ENCODE measurements around the gene LONP2. TPM values are rescaled to one million over a fixed set of nuclear protein-coding genes. Genes with fewer than 3 reads are reported as not detected.

LONP2 gene
- polyA plus RNA-seq, 3 donors, result 67.7 to 80.0 (median 78.2) TPM

DNA sequence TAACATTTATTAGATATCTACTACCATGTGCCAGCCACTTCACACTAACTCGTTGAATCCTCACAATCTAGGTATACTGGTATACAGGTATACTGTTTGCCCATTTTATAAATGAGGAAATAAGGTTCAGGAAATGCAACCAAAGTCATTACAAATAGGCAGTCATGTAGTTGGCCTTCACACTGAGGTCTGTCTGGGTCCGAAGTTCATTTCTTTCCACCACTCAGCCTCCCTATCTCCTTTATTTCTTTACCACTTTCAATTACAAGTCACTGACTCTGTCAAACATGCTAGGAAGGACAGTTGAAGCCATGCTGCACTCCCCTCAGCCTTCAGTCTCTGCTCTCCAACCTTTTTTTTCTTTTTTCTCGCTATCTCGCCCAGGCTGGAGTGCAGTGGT lies 161.8 kb downstream of the LONP2 start:
- no peak for DNase-seq (ENCODE audit: extremely low read depth in 1 of 11, low read depth in 9 of 11, low spot score in 4 of 11)

Other genes with a start within 250 kb of the LONP2 start
- under 1 TPM; 0.03 to 0.13 (median 0.08) TPM for gene ABCC12, start 88.3 kb upstream of the LONP2 start, polyA plus RNA-seq (ENCODE audit: insufficient read length in 3 of 3)
- under 1 TPM; 0.11 to 0.22 (median 0.14) TPM for gene ABCC11, start 3.2 kb downstream of the LONP2 start, polyA plus RNA-seq (ENCODE audit: insufficient read length in 3 of 3)
- 10 to 100 TPM; 45.2 to 54.1 (median 52.6) TPM for gene SIAH1, start 141.1 kb downstream of the LONP2 start, polyA plus RNA-seq (ENCODE audit: insufficient read length in 3 of 3)

Measured in renal cortex interstitium (tissue), 11 donors.